Effector memory CD8-positive, alpha-beta T cell (primary cell): ENCODE data around the gene DLK1.

Source experiments
- ATAC-seq: fragments of 150-1000 bp; cut with Tn5 transposase; replicated peaks from 2 replicates; pipeline ENCODE4 v1.10.0; 2021; ENCODE audit warnings: mild to moderate bottlenecking, moderate library complexity
- DNase-seq, 3 experiments: peaks; one replicate each; pipeline ENCODE4 v3.0.0; 2021
- H3K27ac Mint-ChIP-seq, 2 donors: one replicate each; pipeline ENCODE4 v1.8.0; 2022; ENCODE audit warnings: mild to moderate bottlenecking in 2 of 2, mixed read lengths in 2 of 2, moderate library complexity in 2 of 2
- H3K27me3 Mint-ChIP-seq, 2 donors: one replicate each; pipeline ENCODE4 v1.8.0; 2022; ENCODE audit warnings: mixed read lengths in 2 of 2
- H3K36me3 Mint-ChIP-seq: one replicate; pipeline ENCODE4 v1.8.0; 2022; ENCODE audit warnings: mild to moderate bottlenecking, moderate library complexity, mixed read lengths; ENCODE audit not compliant: insufficient read depth
- H3K4me1 Mint-ChIP-seq, 2 donors: one replicate each; pipeline ENCODE4 v1.8.0; 2022; ENCODE audit warnings: low read depth in 2 of 2, mixed read lengths in 2 of 2
- H3K4me3 Mint-ChIP-seq, 2 donors: one replicate each; pipeline ENCODE4 v1.8.0; 2022; ENCODE audit warnings: mild to moderate bottlenecking in 2 of 2, mixed read lengths in 2 of 2, moderate library complexity in 2 of 2
- H3K9me3 Mint-ChIP-seq, 2 donors: one replicate each; pipeline ENCODE4 v1.8.0; 2022; ENCODE audit warnings: mixed read lengths in 2 of 2

Gene DLK1

DNA sequence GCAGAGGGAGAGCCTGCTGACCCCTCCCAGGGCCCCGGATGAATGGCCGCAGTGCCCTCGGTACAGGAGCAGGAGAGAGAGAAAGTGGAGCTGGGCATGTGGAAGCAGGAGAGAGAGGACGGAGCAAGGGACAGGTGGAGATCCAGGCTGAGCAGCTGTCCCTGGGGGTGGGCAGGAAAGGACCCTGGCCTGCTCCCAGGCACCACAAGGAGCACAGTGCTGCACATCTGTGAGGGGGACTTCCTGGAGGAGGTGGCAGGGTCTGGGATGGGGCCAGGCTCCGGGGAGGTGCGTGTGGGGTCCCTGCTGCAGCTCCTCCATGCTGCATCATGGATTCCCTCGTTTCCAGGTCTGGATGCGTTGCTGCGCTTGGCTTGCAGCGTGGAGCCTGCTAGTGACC, 13.0 kb upstream of the DLK1 start:
- Mint-ChIP-seq H3K36me3 (peaks cover 5% of the 10 kb centered on the region), H3K27ac (no peak overlapping the region), H3K4me3 (no peak overlapping the region), H3K27me3 (peaks cover 62 to 76% of the 10 kb centered on the region in 2 donors), H3K4me1 (peaks cover 0 to 2% of the 10 kb centered on the region in 2 donors), H3K9me3 (peaks cover 0 to 2% of the 10 kb centered on the region in 2 donors)
- ATAC-seq (no peak), DNase-seq (no peak)

DNA sequence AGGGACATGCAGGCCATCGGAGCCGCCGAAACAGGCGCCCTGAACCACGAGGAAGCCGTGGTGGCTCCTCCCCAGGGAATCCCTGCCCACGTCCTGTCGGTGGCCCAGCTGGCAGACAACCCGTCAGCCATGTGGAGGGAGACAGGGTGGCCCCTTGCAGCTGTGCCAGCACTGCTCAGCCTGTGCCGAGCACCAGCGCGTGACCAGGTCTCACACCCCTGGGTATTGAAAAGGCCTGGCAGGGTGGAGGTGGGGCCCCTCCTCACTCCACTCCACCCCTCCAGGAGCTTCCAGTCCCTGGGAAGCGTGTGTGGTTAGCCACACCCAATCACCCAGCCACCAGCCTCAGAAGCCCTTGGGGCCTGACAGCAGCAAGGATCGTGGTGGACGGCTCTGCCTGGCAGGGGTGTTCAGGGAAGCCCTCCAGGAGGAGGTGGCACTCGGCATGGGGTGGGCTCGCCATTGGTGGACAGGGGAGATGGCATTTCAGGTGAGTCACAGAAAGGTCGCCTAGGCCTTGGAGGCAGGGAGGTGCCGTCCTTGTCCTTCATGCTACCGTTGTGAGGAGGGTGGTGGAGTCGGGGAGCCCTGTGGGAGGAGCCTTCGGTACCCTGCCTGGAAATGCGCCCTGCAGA, 12.3 kb upstream of the DLK1 start:
- DNase-seq = no peak
- Mint-ChIP-seq H3K27ac (no peak overlapping the region), H3K4me3 (no peak overlapping the region), H3K27me3 (peaks cover 66 to 83% of the 10 kb centered on the region in 2 donors), H3K4me1 (peaks cover 0 to 2% of the 10 kb centered on the region in 2 donors), H3K36me3 (peaks cover 5% of the 10 kb centered on the region), H3K9me3 (peaks cover 0 to 2% of the 10 kb centered on the region in 2 donors)
- ATAC-seq = no peak

DNA sequence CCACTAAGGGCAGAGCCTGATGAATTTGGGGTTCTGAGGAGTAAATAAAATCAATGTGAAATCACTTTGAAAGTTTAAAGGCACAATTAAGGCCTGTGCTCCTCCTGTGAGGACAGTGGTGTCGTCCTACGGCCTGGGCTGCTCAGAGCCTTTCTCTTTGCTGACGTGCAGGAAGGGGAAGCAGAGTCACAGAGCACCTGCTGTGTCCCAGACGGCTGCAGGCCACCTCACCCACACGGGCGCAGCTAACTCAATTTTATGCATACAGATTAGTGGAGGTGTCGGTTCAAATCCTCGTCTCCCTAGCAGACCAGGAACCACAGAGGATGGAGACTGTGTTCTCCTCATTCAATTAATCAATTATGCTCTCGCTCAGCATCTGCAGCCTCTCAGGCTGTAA, 11.4 kb upstream of the DLK1 start:
- peaks cover 5% of the 10 kb centered on the region for H3K36me3 Mint-ChIP-seq
- H3K4me3 Mint-ChIP-seq = no peak overlapping the region
- no peak for ATAC-seq
- no peak overlapping the region for H3K27ac Mint-ChIP-seq
- no peak for DNase-seq
- peaks cover 0 to 2% of the 10 kb centered on the region in 2 donors for H3K9me3 Mint-ChIP-seq
- H3K4me1 Mint-ChIP-seq = peaks cover 0 to 2% of the 10 kb centered on the region in 2 donors
- peaks cover 68 to 91% of the 10 kb centered on the region in 2 donors for H3K27me3 Mint-ChIP-seq

DNA sequence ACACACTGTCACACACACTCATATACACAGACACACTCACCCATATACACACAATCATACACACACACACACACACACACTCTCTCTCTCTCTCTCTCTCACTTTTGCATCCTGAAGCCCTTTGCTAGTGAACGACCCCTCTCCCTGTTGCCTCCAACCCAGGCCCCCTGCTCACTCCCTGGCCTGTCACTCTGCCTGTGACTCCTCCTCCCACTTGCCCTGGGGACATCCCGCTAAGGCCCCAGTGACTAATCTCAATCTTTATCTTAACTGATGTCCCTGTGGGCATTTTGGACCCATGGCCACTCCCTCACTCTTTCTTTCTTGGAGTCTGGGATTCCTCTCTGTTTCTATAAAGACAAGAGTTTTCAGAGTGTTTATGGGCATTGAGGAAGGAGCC, 10.9 kb upstream of the DLK1 start:
- Mint-ChIP-seq H3K27me3 (peaks cover 63 to 89% of the 10 kb centered on the region in 2 donors), H3K36me3 (peaks cover 5% of the 10 kb centered on the region), H3K4me3 (no peak overlapping the region), H3K9me3 (peaks cover 0 to 2% of the 10 kb centered on the region in 2 donors), H3K4me1 (peaks cover 0 to 2% of the 10 kb centered on the region in 2 donors), H3K27ac (no peak overlapping the region)
- DNase-seq (no peak), ATAC-seq (no peak)

DNA sequence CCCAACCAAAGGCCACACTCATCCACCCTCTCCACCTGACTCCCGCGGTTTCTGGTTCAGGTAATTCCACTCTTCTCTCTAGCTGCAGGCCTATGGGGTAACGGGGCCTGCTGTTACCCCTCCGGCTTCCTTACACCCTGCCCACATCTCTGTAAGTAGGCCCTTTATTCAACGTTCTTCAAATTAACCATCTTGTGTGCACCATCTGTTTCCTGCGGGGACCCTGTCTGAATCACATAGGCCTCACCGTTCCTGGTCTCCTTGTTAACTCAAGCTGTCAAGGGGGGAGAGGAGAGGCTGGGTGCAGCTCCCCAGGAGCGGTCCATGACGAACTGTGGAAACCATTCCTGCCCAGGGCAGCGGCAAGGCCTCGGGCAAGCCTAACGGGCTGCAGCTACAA, 9.3 kb upstream of the DLK1 start:
- Mint-ChIP-seq H3K27ac (no peak overlapping the region), H3K9me3 (peaks cover 0 to 2% of the 10 kb centered on the region in 2 donors), H3K4me1 (peaks cover 0 to 2% of the 10 kb centered on the region in 2 donors), H3K4me3 (no peak overlapping the region), H3K36me3 (peaks cover 5% of the 10 kb centered on the region), H3K27me3 (peaks cover 50 to 82% of the 10 kb centered on the region in 2 donors)
- DNase-seq (no peak), ATAC-seq (no peak)

DNA sequence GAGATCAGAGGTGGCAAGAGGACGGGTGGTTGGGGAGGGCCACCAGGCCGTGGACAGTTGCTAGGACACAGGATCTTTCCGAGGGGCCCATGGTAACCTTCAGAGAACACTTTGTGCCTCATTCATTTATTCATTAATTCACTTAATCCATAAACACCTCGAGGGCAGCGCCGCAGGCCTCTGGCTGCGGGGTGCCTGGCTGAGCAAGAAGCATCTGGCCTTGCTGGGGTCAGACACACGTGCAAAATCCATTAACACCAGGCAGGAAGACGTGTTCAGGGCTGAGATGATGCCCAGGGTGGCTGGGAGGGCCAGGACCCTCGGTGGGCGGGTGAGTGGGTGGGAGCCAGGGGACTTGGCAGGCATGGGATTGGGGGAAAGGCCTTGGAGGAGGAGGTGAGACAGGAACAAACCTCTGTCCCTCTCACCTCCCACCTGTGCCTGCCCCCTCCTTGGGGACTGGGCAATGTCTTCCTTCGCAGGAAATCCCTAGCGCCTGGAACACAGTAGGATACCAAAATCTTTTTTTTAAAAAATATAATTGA, 6.6 kb upstream of the DLK1 start:
- Mint-ChIP-seq H3K27ac (no peak overlapping the region), H3K36me3 (no peaks in the 10 kb centered on the region), H3K4me1 (no peaks in the 10 kb centered on the region), H3K4me3 (no peak overlapping the region), H3K27me3 (peaks cover 36 to 86% of the 10 kb centered on the region in 2 donors), H3K9me3 (peaks cover 0 to 2% of the 10 kb centered on the region in 2 donors)
- DNase-seq (no peak), ATAC-seq (no peak)

DNA sequence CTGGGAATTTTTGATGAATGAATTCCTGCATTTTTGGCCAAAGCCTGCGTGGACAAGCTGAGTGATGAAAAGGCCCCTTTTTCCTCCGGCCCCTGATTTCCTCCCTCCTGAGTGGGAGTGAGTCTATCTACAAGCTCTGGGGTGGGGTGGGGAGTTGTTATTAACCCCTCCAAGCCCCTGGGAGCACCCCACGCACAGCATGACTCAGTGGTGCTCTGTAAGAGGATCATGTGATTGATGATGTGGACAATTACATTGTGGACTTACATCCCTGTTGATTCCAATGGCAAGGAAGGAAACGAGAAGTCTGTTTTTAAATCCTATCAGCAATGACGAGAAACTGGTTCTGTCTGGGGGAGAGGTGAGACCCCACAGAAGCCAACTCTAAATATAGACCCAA, 5.1 kb upstream of the DLK1 start:
- H3K36me3 Mint-ChIP-seq = no peaks in the 10 kb centered on the region
- DNase-seq = no peak
- H3K9me3 Mint-ChIP-seq = peaks cover 0 to 4% of the 10 kb centered on the region in 2 donors
- H3K27me3 Mint-ChIP-seq = peaks cover 43 to 86% of the 10 kb centered on the region in 2 donors
- H3K27ac Mint-ChIP-seq = no peak overlapping the region
- H3K4me1 Mint-ChIP-seq = peaks cover 2 to 7% of the 10 kb centered on the region in 2 donors
- ATAC-seq = no peak
- H3K4me3 Mint-ChIP-seq = no peak overlapping the region

DNA sequence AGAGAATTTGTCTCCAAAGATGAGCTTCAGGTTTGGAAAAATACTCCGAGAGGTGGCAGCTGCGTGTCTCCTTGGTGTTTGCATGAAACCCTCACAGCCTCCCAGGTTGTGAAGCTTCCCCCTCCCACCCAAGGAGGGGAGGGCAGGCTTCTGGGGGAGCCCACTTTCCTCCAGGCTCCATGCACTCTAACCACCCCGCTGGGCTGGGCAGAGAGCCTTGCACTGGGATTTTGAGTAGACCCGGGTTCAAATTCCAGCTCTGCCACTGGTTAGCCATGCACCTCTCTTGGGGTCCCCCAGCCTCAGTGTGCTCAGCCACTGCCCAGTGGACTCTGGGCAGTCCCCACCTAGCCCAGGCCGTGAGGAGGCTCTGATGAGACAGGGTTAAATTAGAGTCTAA, 4.3 kb upstream of the DLK1 start:
- Mint-ChIP-seq H3K36me3 (no peaks in the 10 kb centered on the region), H3K4me3 (no peak overlapping the region), H3K4me1 (peaks cover 2 to 7% of the 10 kb centered on the region in 2 donors), H3K27ac (no peak overlapping the region), H3K9me3 (peaks cover 0 to 4% of the 10 kb centered on the region in 2 donors), H3K27me3 (peaks cover 39 to 87% of the 10 kb centered on the region in 2 donors)
- ATAC-seq = no peak
- DNase-seq = no peak

DNA sequence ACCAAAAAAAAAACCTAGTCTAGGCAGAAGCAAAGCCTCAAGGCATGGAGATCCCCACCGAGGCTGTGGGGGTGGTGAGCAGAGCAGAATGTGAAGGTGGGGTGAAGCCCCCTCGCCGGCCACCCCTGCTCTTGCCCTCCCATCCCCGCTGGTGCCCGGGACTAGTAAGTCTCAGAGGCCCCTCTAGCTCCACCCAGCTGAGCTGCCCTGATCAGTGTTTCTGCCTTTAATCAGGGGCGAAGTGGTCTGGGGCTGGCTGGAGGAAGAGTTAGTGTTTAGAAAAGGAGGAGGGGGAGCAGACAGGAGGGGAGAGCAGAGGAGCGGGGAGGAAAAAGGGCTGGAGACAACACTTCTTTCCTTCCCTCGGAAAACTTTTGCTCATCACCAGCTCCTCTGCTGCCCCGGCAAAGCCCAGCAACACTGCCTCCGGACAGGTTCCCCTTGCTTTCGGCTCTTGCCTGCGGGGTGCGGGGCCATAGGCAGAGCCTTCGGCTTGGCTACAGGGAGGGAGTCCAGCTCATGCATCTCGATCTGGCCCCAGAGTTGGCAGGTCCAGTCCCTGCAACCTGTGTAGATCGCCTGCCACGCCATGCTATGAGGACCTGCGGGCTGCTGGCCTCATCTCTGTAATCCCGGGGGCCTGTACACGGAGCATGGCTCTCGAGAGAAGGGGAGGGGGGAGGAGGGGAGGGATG, 3.4 kb upstream of the DLK1 start:
- H3K4me3 Mint-ChIP-seq = no peak overlapping the region
- no peak overlapping the region for H3K27ac Mint-ChIP-seq
- H3K4me1 Mint-ChIP-seq = peaks cover 2 to 7% of the 10 kb centered on the region in 2 donors
- no peak for DNase-seq
- no peak for ATAC-seq
- H3K27me3 Mint-ChIP-seq = peaks cover 40 to 87% of the 10 kb centered on the region in 2 donors
- peaks cover 0 to 4% of the 10 kb centered on the region in 2 donors for H3K9me3 Mint-ChIP-seq
- H3K36me3 Mint-ChIP-seq = no peaks in the 10 kb centered on the region

DNA sequence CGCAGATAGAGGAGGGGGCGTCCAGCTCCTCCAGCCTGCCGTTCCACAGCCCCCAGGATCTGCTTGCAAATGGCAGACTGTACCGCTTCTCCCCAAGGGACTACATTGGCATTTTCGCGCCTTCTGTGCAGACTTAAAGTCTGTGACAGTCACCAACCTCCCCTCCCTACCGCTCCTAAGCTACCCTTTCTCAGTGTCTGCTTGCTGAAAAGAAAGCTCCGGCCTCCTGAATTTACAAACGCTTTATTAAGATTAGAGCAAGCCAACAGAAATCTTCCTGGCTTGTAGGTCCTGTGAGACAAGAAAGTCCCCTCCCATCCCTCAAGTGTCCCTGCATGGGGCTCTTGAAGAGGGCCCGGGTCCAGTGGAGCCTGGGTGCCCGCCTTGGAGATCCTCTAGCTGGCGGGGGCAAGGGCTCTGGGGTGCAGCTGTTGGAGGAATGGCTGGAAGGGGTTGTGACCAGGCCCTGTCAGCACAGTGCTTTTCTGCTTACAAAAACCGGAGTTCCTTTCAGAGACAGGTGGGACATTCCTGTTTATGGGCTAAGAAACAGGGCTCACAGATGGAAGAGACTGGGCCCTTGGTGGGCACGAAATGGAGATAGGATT, 2.8 kb upstream of the DLK1 start:
- Mint-ChIP-seq H3K36me3 (no peaks in the 10 kb centered on the region), H3K27ac (no peak overlapping the region), H3K9me3 (peaks cover 0 to 4% of the 10 kb centered on the region in 2 donors), H3K4me1 (peaks cover 2 to 7% of the 10 kb centered on the region in 2 donors), H3K4me3 (no peak overlapping the region), H3K27me3 (peaks cover 40 to 87% of the 10 kb centered on the region in 2 donors)
- DNase-seq (no peak), ATAC-seq (no peak)

DNA sequence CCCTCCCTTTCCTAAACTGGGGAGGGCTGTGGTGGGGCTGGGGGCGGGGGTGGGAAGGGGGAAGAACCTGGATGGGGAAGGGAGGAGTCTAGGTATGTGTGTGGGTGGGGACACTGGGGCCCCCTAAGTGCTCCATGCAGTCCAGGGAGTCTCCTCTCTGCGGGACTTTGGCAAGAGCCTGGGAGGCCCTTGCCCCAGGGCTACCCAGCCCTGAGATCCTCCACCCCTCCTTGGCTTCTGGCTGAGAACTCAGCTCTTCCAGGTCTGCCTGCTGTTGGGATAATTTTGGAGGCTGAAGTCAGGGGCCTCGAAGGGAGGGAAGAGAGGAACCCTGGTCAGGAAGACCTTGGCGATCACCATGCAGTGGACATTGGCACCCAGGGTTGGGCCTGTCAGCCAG, 2.2 kb upstream of the DLK1 start:
- ATAC-seq = no peak
- DNase-seq = no peak
- H3K36me3 Mint-ChIP-seq = no peaks in the 10 kb centered on the region
- H3K27ac Mint-ChIP-seq = no peak overlapping the region
- H3K9me3 Mint-ChIP-seq = peaks cover 0 to 4% of the 10 kb centered on the region in 2 donors
- peaks cover 40 to 87% of the 10 kb centered on the region in 2 donors for H3K27me3 Mint-ChIP-seq
- no peak overlapping the region for H3K4me3 Mint-ChIP-seq
- peaks cover 2 to 7% of the 10 kb centered on the region in 2 donors for H3K4me1 Mint-ChIP-seq

DNA sequence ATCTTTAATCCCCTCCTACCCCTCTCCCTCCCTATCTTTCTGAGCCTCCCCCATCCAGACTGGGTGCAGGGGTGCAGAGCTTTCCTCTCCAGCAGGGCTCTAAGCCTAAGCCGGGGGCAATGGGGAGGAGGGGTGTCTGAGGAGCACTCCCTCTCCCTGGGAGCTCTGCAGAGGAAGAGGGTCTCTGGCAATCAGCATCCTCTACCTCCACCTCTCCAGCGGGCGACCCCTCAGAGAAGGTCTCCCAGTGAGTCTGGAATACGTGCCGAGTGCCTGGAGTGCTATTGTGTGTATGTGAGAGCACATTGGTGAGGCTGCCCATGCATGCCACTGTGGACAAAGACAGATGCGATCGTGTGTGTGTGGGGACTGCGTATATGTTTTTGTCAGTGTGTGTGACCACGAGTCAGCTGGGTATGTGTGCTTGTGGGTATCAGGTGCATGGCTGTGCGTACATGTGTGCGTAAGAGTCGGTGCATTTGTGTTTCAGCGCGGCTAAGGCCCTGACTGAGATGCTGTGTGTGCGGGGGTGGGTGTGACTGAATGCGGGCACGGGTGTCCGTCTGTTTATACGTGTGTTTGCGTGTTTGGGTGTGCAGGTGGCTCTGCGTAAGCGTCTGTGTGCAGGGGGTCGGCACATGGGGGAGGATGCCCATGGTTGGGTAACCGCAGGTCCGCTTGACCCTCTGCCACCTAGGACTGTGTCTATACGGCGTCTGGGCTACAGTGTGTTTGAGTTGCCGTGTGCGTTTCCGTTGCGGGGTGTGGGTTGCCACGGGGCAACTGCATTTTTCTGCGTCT, 905 bp upstream of the DLK1 start:
- DNase-seq = no peak
- no peak for ATAC-seq
- Mint-ChIP-seq H3K27ac (no peak overlapping the region), H3K9me3 (peaks cover 0 to 4% of the 10 kb centered on the region in 2 donors), H3K4me3 (no peak overlapping the region), H3K36me3 (no peaks in the 10 kb centered on the region), H3K27me3 (peaks cover 37 to 88% of the 10 kb centered on the region in 2 donors), H3K4me1 (peaks cover 2 to 7% of the 10 kb centered on the region in 2 donors)
